ENCODE results near the gene CCDC57.

GRCh38 chr17:82083009-82083408, 129.6 kb downstream of the CCDC57 start:
- TF ChIP-seq CTCF (IDR thresholded peaks at IDR 0.05; ENCODE audit: borderline replicate concordance, extremely low read depth, low read length, poor library complexity, severe bottlenecking) = no peak
- TF ChIP-seq EZH2 (IDR thresholded peaks at IDR 0.05; ENCODE audit: borderline replicate concordance, low read depth, low read length, severe bottlenecking) = no peak
